ENCODE measurements around the gene FIGN. TPM values are rescaled to one million over a fixed set of nuclear protein-coding genes. Genes with fewer than 3 reads are reported as not detected.

The FIGN gene
- total and polyA plus RNA-seq, 4 donors, result 1.1 to 7.8 (median 5.1) TPM

- H3K4me3 ChIP-seq (ENCODE audit: low read depth in 1 of 3, low read length in 3 of 3), result no peak overlapping the region
- no peaks in the 10 kb centered on the region for H3K9me3 ChIP-seq (ENCODE audit: control insufficient read depth in 4 of 4, low read length in 3 of 4)
- TF ChIP-seq FOXA2 (IDR thresholded peaks at IDR 0.05), result no peak
- TF ChIP-seq, protein P1, sequence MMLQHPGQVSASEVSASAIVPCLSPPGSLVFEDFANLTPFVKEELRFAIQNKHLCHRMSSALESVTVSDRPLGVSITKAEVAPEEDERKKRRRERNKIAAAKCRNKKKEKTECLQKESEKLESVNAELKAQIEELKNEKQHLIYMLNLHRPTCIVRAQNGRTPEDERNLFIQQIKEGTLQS (IDR thresholded peaks at IDR 0.05), result no peak
- no peak for TF ChIP-seq MAX (IDR thresholded peaks at IDR 0.05)
- 58% methylated on average over 1 of the region's 1 CpG for WGBS
- no peaks in the 10 kb centered on the region for H3K27me3 ChIP-seq (ENCODE audit: control insufficient read depth in 4 of 4, insufficient read depth in 4 of 4, low read length in 3 of 4)
- no peaks in the 10 kb centered on the region for H3K36me3 ChIP-seq (ENCODE audit: control insufficient read depth in 4 of 4, insufficient read depth in 3 of 4, low read depth in 1 of 4, low read length in 3 of 4)
- DNase-seq (ENCODE audit: low spot score), result no peak
- no peak overlapping the region for H3K27ac ChIP-seq (ENCODE audit: low read depth in 1 of 2, low read length in 2 of 2)
- H3K4me1 ChIP-seq (ENCODE audit: control insufficient read depth in 4 of 4, insufficient read depth in 4 of 4, low read length in 3 of 4), result peaks cover 0 to 2% (median 0%) of the 10 kb centered on the region in 4 donors
- no peak overlapping the region for H3K9ac ChIP-seq (ENCODE audit: low read depth in 1 of 2, low read length in 2 of 2)
Observed at GRCh38 chr2:163687217-163687616, 48.6 kb downstream of the FIGN start.

- H3K9ac ChIP-seq (ENCODE audit: low read depth in 1 of 2, low read length in 2 of 2), result no peak overlapping the region
- H3K36me3 ChIP-seq (ENCODE audit: control insufficient read depth in 4 of 4, insufficient read depth in 3 of 4, low read depth in 1 of 4, low read length in 3 of 4), result no peaks in the 10 kb centered on the region
- H3K4me1 ChIP-seq (ENCODE audit: control insufficient read depth in 4 of 4, insufficient read depth in 4 of 4, low read length in 3 of 4), result peaks cover 0 to 2% (median 0%) of the 10 kb centered on the region in 4 donors
- no peak for DNase-seq (ENCODE audit: low spot score)
- H3K27me3 ChIP-seq (ENCODE audit: control insufficient read depth in 4 of 4, insufficient read depth in 4 of 4, low read length in 3 of 4), result no peaks in the 10 kb centered on the region
- no peak overlapping the region for H3K4me3 ChIP-seq (ENCODE audit: low read depth in 1 of 3, low read length in 3 of 3)
- 74% methylated on average over 4 of the region's 4 CpGs for WGBS
- H3K9me3 ChIP-seq (ENCODE audit: control insufficient read depth in 4 of 4, low read length in 3 of 4), result no peaks in the 10 kb centered on the region
- no peak for TF ChIP-seq CTCF (IDR thresholded peaks at IDR 0.05; ENCODE audit: low read depth, low read length, missing input control)
- no peak for TF ChIP-seq JUND (IDR thresholded peaks at IDR 0.05)
- TF ChIP-seq YY1 (IDR thresholded peaks at IDR 0.05), result no peak
- TF ChIP-seq NR2F2 (IDR thresholded peaks at IDR 0.05), result no peak
- TF ChIP-seq EGR1 (IDR thresholded peaks at IDR 0.05; ENCODE audit: low read depth in 2 of 2), result no peak
- no peak for TF ChIP-seq ZBTB33 (IDR thresholded peaks at IDR 0.05)
- TF ChIP-seq, protein P1 (IDR thresholded peaks at IDR 0.05), result no peak
- no peak for TF ChIP-seq GABPA (IDR thresholded peaks at IDR 0.05 in 1 of 2, conservative IDR thresholded peaks at IDR 0.05 in 1 of 2)
- TF ChIP-seq RAD21 (IDR thresholded peaks at IDR 0.05), result no peak
- no peak for TF ChIP-seq TAF1 (conservative IDR thresholded peaks at IDR 0.05)
- TF ChIP-seq REST (IDR thresholded peaks at IDR 0.05), result no peak
- TF ChIP-seq HNF4G (IDR thresholded peaks at IDR 0.05), result no peak
- no peak for TF ChIP-seq FOXA1 (IDR thresholded peaks at IDR 0.05)
- no peak for TF ChIP-seq HNF4A (conservative IDR thresholded peaks at IDR 0.05)
- TF ChIP-seq SP1 (IDR thresholded peaks at IDR 0.05), result no peak
- TF ChIP-seq RXRA (IDR thresholded peaks at IDR 0.05), result no peak
- no peak overlapping the region for H3K27ac ChIP-seq (ENCODE audit: low read depth in 1 of 2, low read length in 2 of 2)
Observed at GRCh38 chr2:163686289-163686688, 49.5 kb downstream of the FIGN start.

Data from liver (tissue), 9 donors.